Neutrophil (primary cell): Measurements from ENCODE around the gene CAV2.

Experiments used
- H3K27ac ChIP-seq: fragments of 200-600 bp; sonication (generic); 2 replicates; pipeline ENCODE4 v1.5.1; 2016; ENCODE audit warnings: mild to moderate bottlenecking, moderate library complexity
- H3K27me3 ChIP-seq: fragments of 200-600 bp; sonication (generic); 2 replicates; pipeline ENCODE4 v1.6.0; 2016; ENCODE audit warnings: mild to moderate bottlenecking
- H3K36me3 ChIP-seq: fragments of 200-600 bp; sonication (generic); 2 replicates; pipeline ENCODE4 v1.5.1; 2017
- H3K4me1 ChIP-seq, 2 experiments: fragments of 200-600 bp in 1 of 2; sonication (generic) in 1 of 2; 1 replicate in 1 of 2; 2 replicates in 1 of 2; pipeline versions ENCODE4 v1.5.1 to v1.6.1; 2013 to 2016; ENCODE audit warnings: low read depth in 1 of 2, low read length in 1 of 2, mild to moderate bottlenecking in 1 of 2, moderate library complexity in 1 of 2; ENCODE audit not compliant: control insufficient read depth in 1 of 2, insufficient read depth in 1 of 2
- H3K4me3 ChIP-seq, 2 experiments: fragments of 200-600 bp in 1 of 2; sonication (generic) in 1 of 2; 1 replicate in 1 of 2; 2 replicates in 1 of 2; pipeline ENCODE4 v1.5.1; 2013 to 2016; ENCODE audit warnings: low read depth in 1 of 2, low read length in 1 of 2, mild to moderate bottlenecking in 1 of 2, moderate library complexity in 1 of 2
- H3K9me3 ChIP-seq: fragments of 200-600 bp; sonication (generic); 2 replicates; pipeline ENCODE4 v1.5.1; 2016
- CTCF ChIP-seq: fragments of 200-600 bp; sonication (generic); IDR thresholded peaks from 2 replicates; pipeline ENCODE4 v1.5.1; 2016; ENCODE audit warnings: antibody characterized with exemption

Gene CAV2

GRCh38 chr7:116499168-116500077 lies at the start of gene CAV2:
Gene CAV2 (plus strand): TSS chr7:116499738. CDS start chr7:116499782, 44 bp downstream.
- Histone ChIP-seq H3K4me1 (peaks cover 3 to 15% of the 10 kb centered on the region in 2 experiments), H3K9me3 (no peaks in the 10 kb centered on the region), H3K4me3 (peak within 1 kb of the TSS in 1 of 2 experiments; percentile 40), H3K27me3 (peaks cover 74% of the 10 kb centered on the region), H3K27ac (no peak within 1 kb of the TSS), H3K36me3 (no peaks in the 10 kb centered on the region)
- no peak for TF ChIP-seq CTCF

- Histone ChIP-seq H3K36me3 (no peaks in the 10 kb centered on the region), H3K27ac (no peak overlapping the region), H3K4me1 (no peaks in the 10 kb centered on the region), H3K4me3 (no peak overlapping the region), H3K9me3 (no peaks in the 10 kb centered on the region), H3K27me3 (no peaks in the 10 kb centered on the region)
- TF ChIP-seq CTCF: no peak
These were observed 49.6 kb upstream of the CAV2 start for GRCh38 chr7:116449950-116450349.

- Histone ChIP-seq H3K4me3 (no peak overlapping the region), H3K27me3 (no peaks in the 10 kb centered on the region), H3K4me1 (no peaks in the 10 kb centered on the region), H3K9me3 (no peaks in the 10 kb centered on the region), H3K36me3 (no peaks in the 10 kb centered on the region), H3K27ac (no peak overlapping the region)
- TF ChIP-seq CTCF: no peak
These were observed 47.4 kb upstream of the CAV2 start for GRCh38 chr7:116451957-116452729.

GRCh38 chr7:116454377-116454776 lies 45.2 kb upstream of the CAV2 start:
- Histone ChIP-seq H3K27me3 (no peaks in the 10 kb centered on the region), H3K27ac (no peak overlapping the region), H3K4me1 (no peaks in the 10 kb centered on the region), H3K36me3 (no peaks in the 10 kb centered on the region), H3K9me3 (no peaks in the 10 kb centered on the region), H3K4me3 (no peak overlapping the region)
- TF ChIP-seq CTCF: no peak

- TF ChIP-seq CTCF: no peak
- H3K9me3 ChIP-seq: no peaks in the 10 kb centered on the region
These were observed 44.5 kb upstream of the CAV2 start for GRCh38 chr7:116455009-116455408.

More at GRCh38 chr7:116455009-116455408, 44.5 kb upstream of the CAV2 start:
- no peaks in the 10 kb centered on the region for H3K36me3 ChIP-seq
- no peaks in the 10 kb centered on the region for H3K27me3 ChIP-seq
- no peak overlapping the region for H3K4me3 ChIP-seq
- no peaks in the 10 kb centered on the region for H3K4me1 ChIP-seq
- no peak overlapping the region for H3K27ac ChIP-seq
